Measurements from ENCODE around the gene XCR1. TPM values are rescaled to one million over a fixed set of nuclear protein-coding genes. Genes with fewer than 3 reads are reported as not detected.

XCR1 gene
- total and polyA plus RNA-seq, 7 donors, result under 0.01 to 3.5 TPM; not detected in 5

DNA sequence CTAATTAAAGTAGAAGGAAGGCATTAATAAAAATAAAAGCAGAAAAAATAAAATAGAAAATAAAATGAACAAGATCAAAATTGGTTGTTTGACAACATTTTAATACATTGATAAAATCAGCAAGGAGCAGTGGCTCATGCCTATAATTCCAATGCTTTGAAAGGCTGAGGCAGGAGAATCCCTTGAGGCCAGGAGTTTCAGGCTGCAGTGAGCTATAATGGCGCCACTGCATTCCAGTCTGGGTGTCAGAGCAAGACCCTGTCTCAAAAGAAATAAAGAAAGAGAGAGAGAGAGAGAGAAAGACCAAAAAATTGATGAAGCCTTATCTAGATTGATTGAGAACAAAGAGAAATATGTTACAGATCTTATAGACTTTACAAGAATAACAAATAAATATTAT is 2.1 kb downstream of the XCR1 start:
- H3K9me3 ChIP-seq, result peaks cover 0 to 5% (median 1%) of the 10 kb centered on the region in 4 donors
- intact Hi-C loops (cut with DNase I), result no loop called here
- H3K4me1 ChIP-seq, result no peaks in the 10 kb centered on the region
- no peaks in the 10 kb centered on the region for H3K36me3 ChIP-seq
- H3K4me3 ChIP-seq, result no peak overlapping the region
- no peak for TF ChIP-seq EP300 (IDR thresholded peaks at IDR 0.05)
- TF ChIP-seq, protein P1, sequence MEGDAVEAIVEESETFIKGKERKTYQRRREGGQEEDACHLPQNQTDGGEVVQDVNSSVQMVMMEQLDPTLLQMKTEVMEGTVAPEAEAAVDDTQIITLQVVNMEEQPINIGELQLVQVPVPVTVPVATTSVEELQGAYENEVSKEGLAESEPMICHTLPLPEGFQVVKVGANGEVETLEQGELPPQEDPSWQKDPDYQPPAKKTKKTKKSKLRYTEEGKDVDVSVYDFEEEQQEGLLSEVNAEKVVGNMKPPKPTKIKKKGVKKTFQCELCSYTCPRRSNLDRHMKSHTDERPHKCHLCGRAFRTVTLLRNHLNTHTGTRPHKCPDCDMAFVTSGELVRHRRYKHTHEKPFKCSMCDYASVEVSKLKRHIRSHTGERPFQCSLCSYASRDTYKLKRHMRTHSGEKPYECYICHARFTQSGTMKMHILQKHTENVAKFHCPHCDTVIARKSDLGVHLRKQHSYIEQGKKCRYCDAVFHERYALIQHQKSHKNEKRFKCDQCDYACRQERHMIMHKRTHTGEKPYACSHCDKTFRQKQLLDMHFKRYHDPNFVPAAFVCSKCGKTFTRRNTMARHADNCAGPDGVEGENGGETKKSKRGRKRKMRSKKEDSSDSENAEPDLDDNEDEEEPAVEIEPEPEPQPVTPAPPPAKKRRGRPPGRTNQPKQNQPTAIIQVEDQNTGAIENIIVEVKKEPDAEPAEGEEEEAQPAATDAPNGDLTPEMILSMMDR (IDR thresholded peaks at IDR 0.05), result no peak
- no peaks in the 10 kb centered on the region for H3K27me3 ChIP-seq
- 76 to 92% methylated on average over 1 of the region's 1 CpG for WGBS, 2 donors
- H3K27ac ChIP-seq, result no peak overlapping the region
- DNase-seq, result no peak

DNA sequence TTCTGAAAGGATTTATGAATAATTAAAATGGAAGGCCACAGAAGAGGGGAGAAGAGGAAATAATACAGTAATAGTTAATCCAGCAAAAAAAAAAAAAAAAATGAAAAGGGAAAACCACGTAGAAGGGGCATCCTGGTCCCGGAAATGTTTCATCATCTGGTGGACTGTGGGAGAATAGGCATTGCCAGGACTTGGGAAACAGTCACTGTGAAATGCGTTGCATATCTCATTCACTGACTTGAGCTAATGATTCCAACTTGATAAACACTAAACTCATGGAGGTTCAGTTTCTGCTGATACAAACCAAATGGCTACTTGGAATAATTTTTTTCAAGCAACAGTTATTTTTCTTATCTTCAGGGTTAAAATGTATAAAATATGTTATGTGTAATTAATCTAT is 3.2 kb downstream of the XCR1 start:
- H3K27me3 ChIP-seq, result no peaks in the 10 kb centered on the region
- intact Hi-C loops (cut with DNase I), result no loop called here
- TF ChIP-seq, protein P1 (IDR thresholded peaks at IDR 0.05), result no peak
- TF ChIP-seq EP300 (IDR thresholded peaks at IDR 0.05) (no peak), POLR2A (IDR thresholded peaks at IDR 0.05) (no peak), POLR2AphosphoS5 (IDR thresholded peaks at IDR 0.05) (no peak)
- H3K27ac ChIP-seq, result no peak overlapping the region
- H3K4me1 ChIP-seq, result no peaks in the 10 kb centered on the region
- DNase-seq, result no peak
- WGBS, 2 donors, result 46 to 73% methylated on average over 3 of the region's 3 CpGs
- H3K4me3 ChIP-seq, result no peak overlapping the region
- peaks cover 0 to 5% (median 1%) of the 10 kb centered on the region in 4 donors for H3K9me3 ChIP-seq
- no peaks in the 10 kb centered on the region for H3K36me3 ChIP-seq

DNA sequence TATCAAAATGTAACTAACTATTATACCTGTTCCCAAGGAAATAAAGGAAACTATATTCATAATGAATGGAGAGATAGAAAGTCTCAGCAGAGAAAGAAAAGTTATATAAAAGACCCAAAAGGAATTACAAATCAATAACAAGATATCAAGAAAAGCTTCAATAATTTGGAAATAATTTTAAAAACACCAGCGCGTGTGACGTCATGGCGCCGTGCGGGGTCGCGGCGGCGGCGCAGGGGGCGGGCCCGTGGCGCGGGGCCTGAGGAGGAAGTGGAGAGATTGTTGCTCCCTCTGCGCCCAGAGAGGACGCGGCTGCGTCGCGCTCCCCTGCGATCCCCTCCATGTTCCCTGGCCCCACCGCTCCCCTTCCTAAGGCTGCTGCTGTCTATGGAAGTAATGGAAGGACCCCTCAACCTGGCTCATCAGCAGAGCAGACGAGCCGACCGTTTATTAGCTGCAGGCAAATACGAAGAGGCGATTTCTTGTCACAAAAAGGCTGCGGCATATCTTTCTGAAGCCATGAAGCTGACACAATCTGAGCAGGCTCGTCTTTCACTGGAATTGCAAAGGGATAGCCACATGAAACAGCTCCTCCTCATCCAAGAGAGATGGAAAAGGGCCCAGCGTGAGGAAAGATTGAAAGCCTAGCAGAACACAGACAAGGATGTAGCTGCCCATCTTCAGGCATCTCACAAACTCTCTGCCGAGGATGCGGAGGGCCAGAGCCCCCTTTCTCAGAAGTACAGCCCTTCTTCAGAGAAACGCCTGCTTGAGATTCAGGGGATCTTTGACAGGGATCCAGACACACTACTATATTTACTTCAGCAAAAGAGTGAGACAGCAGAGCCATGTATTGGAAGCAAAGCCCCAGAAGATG is 4.1 kb downstream of the XCR1 start:
- no peaks in the 10 kb centered on the region for H3K27me3 ChIP-seq
- DNase-seq, result no peak
- WGBS, 2 donors, result 92 to 93% methylated on average over 34 of the region's 34 CpGs
- H3K27ac ChIP-seq, result no peak overlapping the region
- no peaks in the 10 kb centered on the region for H3K36me3 ChIP-seq
- TF ChIP-seq POLR2AphosphoS5 (IDR thresholded peaks at IDR 0.05), result no peak
- no peak for TF ChIP-seq EP300 (IDR thresholded peaks at IDR 0.05)
- TF ChIP-seq, protein P1 (IDR thresholded peaks at IDR 0.05), result no peak
- TF ChIP-seq POLR2A (IDR thresholded peaks at IDR 0.05), result no peak
- H3K9me3 ChIP-seq, result peaks cover 0 to 5% (median 1%) of the 10 kb centered on the region in 4 donors
- H3K4me1 ChIP-seq, result no peaks in the 10 kb centered on the region
- no peak overlapping the region for H3K4me3 ChIP-seq
- intact Hi-C loops (cut with DNase I), result no loop called here

DNA sequence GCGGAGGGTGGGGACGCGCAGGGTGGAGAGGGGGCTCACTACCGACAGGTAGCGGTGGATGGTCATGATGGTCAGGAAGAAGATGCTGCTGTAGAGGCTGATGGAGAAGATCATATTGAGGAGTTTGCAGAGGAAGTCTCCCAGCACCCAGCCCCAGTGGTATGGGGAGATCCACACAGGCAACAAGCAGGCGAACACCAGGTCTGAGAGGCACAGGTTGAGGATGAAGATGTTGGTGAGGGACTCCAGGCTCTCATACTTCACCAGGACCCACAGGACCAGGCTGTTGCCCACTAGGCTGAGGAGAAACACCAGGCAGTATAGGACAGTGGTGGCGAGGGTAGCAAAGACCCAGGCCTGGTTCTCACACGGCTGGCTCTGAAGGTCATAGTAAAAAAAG is 5.8 kb downstream of the XCR1 start:
- no peaks in the 10 kb centered on the region for H3K9me3 ChIP-seq
- TF ChIP-seq POLR2A (IDR thresholded peaks at IDR 0.05) (no peak), EP300 (IDR thresholded peaks at IDR 0.05) (no peak), POLR2AphosphoS5 (IDR thresholded peaks at IDR 0.05) (no peak)
- TF ChIP-seq, protein P1 (IDR thresholded peaks at IDR 0.05), result no peak
- WGBS, 2 donors, result 96 to 98% methylated on average over 8 of the region's 8 CpGs
- H3K27me3 ChIP-seq, result no peaks in the 10 kb centered on the region
- DNase-seq, result no peak
- no peaks in the 10 kb centered on the region for H3K36me3 ChIP-seq
- no peak overlapping the region for H3K4me3 ChIP-seq
- H3K4me1 ChIP-seq, result no peaks in the 10 kb centered on the region
- no peak overlapping the region for H3K27ac ChIP-seq
- intact Hi-C loops (cut with DNase I), result no loop called here

All from sigmoid colon (tissue), 7 donors.